WTC11 (cell line): ENCODE results near the gene EPHA6. TPM values are rescaled to one million over a fixed set of nuclear protein-coding genes. Genes with fewer than 3 reads are reported as not detected.
A peak's percentile ranks its signal among the peaks of the same experiment; 100 is the strongest.

ENCODE experiments used
- ATAC-seq: fragments of 200-7000 bp; cut with Tn5 transposase; 2 replicates; pipeline ENCODE4 v1.10.0; 2021; ENCODE audit warnings: mild to moderate bottlenecking, moderate library complexity
- CTCF ChIA-PET: fragments of 300-600 bp; sonication (Branson Sonifier 250); formaldehyde crosslinking; loops from one replicate; lab custom pipeline; 2021; ENCODE audit warnings: antibody characterized with exemption; lab: Charles Lee
- POLR2A ChIA-PET: fragments of 350-600 bp; sonication (Branson Sonifier 250); formaldehyde crosslinking; loops from one replicate; lab custom pipeline; 2021; ENCODE audit warnings: antibody characterized with exemption; lab: Charles Lee
- DNase-seq: peaks from one replicate; pipeline ENCODE4 v3.0.0; 2021; ENCODE audit warnings: low spot score
- H3K27ac Mint-ChIP-seq: 2 replicates; pipeline ENCODE4 v1.8.0; 2021; ENCODE audit warnings: mixed read lengths
- H3K27me3 Mint-ChIP-seq: 2 replicates; pipeline ENCODE4 v1.8.0; 2021; ENCODE audit warnings: low read depth, mild to moderate bottlenecking, moderate library complexity, mixed read lengths
- H3K36me3 Mint-ChIP-seq: 2 replicates; pipeline ENCODE4 v1.8.0; 2021; ENCODE audit warnings: mixed read lengths
- H3K4me1 Mint-ChIP-seq: 2 replicates; pipeline ENCODE4 v1.8.0; 2022; ENCODE audit warnings: mixed read lengths
- H3K4me3 Mint-ChIP-seq: 2 replicates; pipeline ENCODE4 v1.8.0; 2021; ENCODE audit warnings: mild to moderate bottlenecking, moderate library complexity, mixed read lengths
- H3K9me3 Mint-ChIP-seq: 2 replicates; pipeline ENCODE4 v1.8.0; 2021; ENCODE audit warnings: mixed read lengths
- AFF4 ChIP-seq: sonication (generic); formaldehyde crosslinking; IDR thresholded peaks from 2 replicates; pipeline ENCODE4 v1.8.1; 2023; ENCODE audit warnings: mild to moderate bottlenecking, missing genetic modification reagents, borderline replicate concordance
- CREM ChIP-seq: sonication (generic); formaldehyde crosslinking; IDR thresholded peaks from 2 replicates; pipeline ENCODE4 v1.8.1; 2022; ENCODE audit warnings: mild to moderate bottlenecking, missing genetic modification reagents, moderate library complexity
- E2F4 ChIP-seq: sonication (generic); formaldehyde crosslinking; IDR thresholded peaks from 2 replicates; pipeline ENCODE4 v1.8.1; 2022; ENCODE audit warnings: low read depth, mild to moderate bottlenecking, moderate library complexity, missing genetic modification reagents, borderline replicate concordance
- ESRRA ChIP-seq: sonication (generic); formaldehyde crosslinking; IDR thresholded peaks from 2 replicates; pipeline ENCODE4 v1.8.1; 2022; ENCODE audit warnings: mild to moderate bottlenecking, missing genetic modification reagents, borderline replicate concordance
- KAT7 ChIP-seq: sonication (generic); formaldehyde crosslinking; IDR thresholded peaks from 2 replicates; pipeline ENCODE4 v1.8.1; 2023; ENCODE audit warnings: missing genetic modification reagents, mild to moderate bottlenecking, borderline replicate concordance
- MLX ChIP-seq: sonication (generic); formaldehyde crosslinking; IDR thresholded peaks from 2 replicates; pipeline ENCODE4 v1.8.1; 2023; ENCODE audit warnings: mild to moderate bottlenecking, missing genetic modification reagents, moderate library complexity
- MXD4 ChIP-seq: fragments of 250-450 bp; sonication (Bioruptor Pico); IDR thresholded peaks from 2 replicates; pipeline ENCODE4 v1.8.0; 2021; ENCODE audit warnings: mild to moderate bottlenecking, moderate library complexity, borderline replicate concordance
- NR1H2 ChIP-seq: sonication (generic); formaldehyde crosslinking; IDR thresholded peaks from 2 replicates; pipeline ENCODE4 v1.9.0; 2021; ENCODE audit warnings: mild to moderate bottlenecking, moderate library complexity, missing genetic modification reagents
- RORB ChIP-seq: fragments of 250-450 bp; sonication (Bioruptor Pico); IDR thresholded peaks from 2 replicates; pipeline ENCODE4 v1.9.0; 2021; ENCODE audit warnings: mild to moderate bottlenecking
- SMAD4 ChIP-seq: sonication (generic); formaldehyde crosslinking; IDR thresholded peaks from 2 replicates; pipeline ENCODE4 v1.8.0; 2022; ENCODE audit warnings: mild to moderate bottlenecking, missing genetic modification reagents
- TEAD1 ChIP-seq: sonication (generic); formaldehyde crosslinking; IDR thresholded peaks from 2 replicates; pipeline ENCODE4 v1.8.0; 2022; ENCODE audit warnings: mild to moderate bottlenecking, missing genetic modification reagents
- ZBTB21 ChIP-seq: sonication (generic); formaldehyde crosslinking; IDR thresholded peaks from 2 replicates; pipeline ENCODE4 v1.8.1; 2023; ENCODE audit warnings: mild to moderate bottlenecking, missing genetic modification reagents, borderline replicate concordance
- ZMAT4 ChIP-seq: fragments of 250-450 bp; sonication (Bioruptor Pico); IDR thresholded peaks from 2 replicates; pipeline ENCODE4 v1.9.0; 2021; ENCODE audit warnings: mild to moderate bottlenecking
- ZNF281 ChIP-seq: sonication (generic); formaldehyde crosslinking; IDR thresholded peaks from 2 replicates; pipeline ENCODE4 v1.8.0; 2023; ENCODE audit warnings: mild to moderate bottlenecking, missing genetic modification reagents
- ZNF317 ChIP-seq: sonication (generic); formaldehyde crosslinking; IDR thresholded peaks from 2 replicates; pipeline ENCODE4 v1.8.1; 2023; ENCODE audit warnings: low read depth, mild to moderate bottlenecking, moderate library complexity, missing genetic modification reagents, borderline replicate concordance
- ZNF425 ChIP-seq: fragments of 250-450 bp; sonication (Bioruptor Pico); conservative IDR thresholded peaks from 2 replicates; pipeline ENCODE4 v1.9.0; 2021; ENCODE audit warnings: mild to moderate bottlenecking
- ZNF671 ChIP-seq: fragments of 250-450 bp; sonication (Bioruptor Pico); IDR thresholded peaks from 2 replicates; pipeline ENCODE4 v1.8.0; 2021; ENCODE audit warnings: mild to moderate bottlenecking
- ZSCAN18 ChIP-seq: fragments of 250-450 bp; sonication (Bioruptor Pico); IDR thresholded peaks from 2 replicates; pipeline ENCODE4 v2.1.2; 2022; ENCODE audit warnings: mild to moderate bottlenecking, moderate library complexity
- total RNA-seq: library from RNA; stranded (reverse); gene quantifications from 3 replicates; pipeline ENCODE4 v1.2.3, GENCODE V29; 2021

The EPHA6 gene
- total RNA-seq, 1 experiment from 2014 or later, result 2.1 TPM

GRCh38 chr3:97438131-97438530 is 623.7 kb downstream of the EPHA6 start:
- no peak overlapping the region for H3K4me3 Mint-ChIP-seq
- H3K27ac Mint-ChIP-seq, result no peak overlapping the region
- CTCF ChIA-PET, result no interaction called here
- ATAC-seq, result no peak
- peaks cover 19% of the 10 kb centered on the region for H3K4me1 Mint-ChIP-seq
- H3K36me3 Mint-ChIP-seq, result no peaks in the 10 kb centered on the region
- DNase-seq, result no peak
- TF ChIP-seq ZNF671 (CRISPR knock-in tag) (no peak), NR1H2 (CRISPR knock-in tag) (no peak), ZNF281 (no peak)
- no peaks in the 10 kb centered on the region for H3K27me3 Mint-ChIP-seq
- no peaks in the 10 kb centered on the region for H3K9me3 Mint-ChIP-seq
- POLR2A ChIA-PET, result no interaction called here

GRCh38 chr3:97439373-97439772 is 625.0 kb downstream of the EPHA6 start:
- TF ChIP-seq ESRRA (no peak), ZBTB21 (no peak), MLX (CRISPR knock-in tag) (no peak), SMAD4 (CRISPR knock-in tag) (no peak), ZSCAN18 (CRISPR knock-in tag) (no peak), AFF4 (CRISPR knock-in tag) (no peak), ZNF281 (no peak), E2F4 (no peak), CREM (CRISPR knock-in tag) (no peak), ZNF317 (CRISPR knock-in tag) (no peak), TEAD1 (CRISPR knock-in tag) (no peak), ZNF425 (no peak), RORB (CRISPR knock-in tag) (no peak), KAT7 (CRISPR knock-in tag) (no peak), ZMAT4 (CRISPR knock-in tag) (no peak), MXD4 (no peak)
- Mint-ChIP-seq H3K27me3 (no peaks in the 10 kb centered on the region), H3K9me3 (no peaks in the 10 kb centered on the region), H3K27ac (peak overlapping the region; percentile 95), H3K36me3 (no peaks in the 10 kb centered on the region), H3K4me3 (no peak overlapping the region), H3K4me1 (peaks cover 13% of the 10 kb centered on the region)
- peak; percentile 47; the same call in 1 of the 2 replicates for ATAC-seq
- CTCF ChIA-PET, result no interaction called here
- POLR2A ChIA-PET, result no interaction called here
- DNase-seq, result no peak
